Heart right ventricle (tissue), 16 donors: Measurements from ENCODE around the gene GPHN. TPM values are rescaled to one million over a fixed set of nuclear protein-coding genes. Genes with fewer than 3 reads are reported as not detected.

Experiments used
- ATAC-seq, 8 donors: fragments of 200-7000 bp; cut with Tn5 transposase; one replicate each; pipeline ENCODE4 v1.9.1; 2020; ENCODE audit warnings: mild to moderate bottlenecking in 8 of 8, moderate library complexity in 8 of 8, moderate number of reproducible peaks in 1 of 8
- DNase-seq, 2 donors: peaks; one replicate each; pipeline ENCODE4 v3.0.0-alpha.2; 2020
- H3K27ac ChIP-seq, 10 donors: fragments of 200-600 bp; sonication (generic) in 2 of 10; one replicate each; pipeline versions ENCODE4 v1.5.0 to v1.8.0; 2020 to 2022; ENCODE audit warnings: mild to moderate bottlenecking in 3 of 10
- H3K27me3 ChIP-seq, 7 donors: fragments of 200-600 bp; one replicate each; pipeline ENCODE4 v1.8.0; 2021 to 2022; ENCODE audit warnings: mild to moderate bottlenecking in 2 of 7
- H3K36me3 ChIP-seq, 9 donors: fragments of 200-600 bp; sonication (generic) in 1 of 9; one replicate each; pipeline versions ENCODE4 v1.5.0 to v1.8.0; 2020 to 2022; ENCODE audit warnings: mild to moderate bottlenecking in 2 of 9
- H3K4me1 ChIP-seq, 9 donors: fragments of 200-600 bp; sonication (generic) in 1 of 9; one replicate each; pipeline versions ENCODE4 v1.5.0 to v1.8.0; 2020 to 2022; ENCODE audit warnings: mild to moderate bottlenecking in 4 of 9
- H3K4me3 ChIP-seq, 10 donors: fragments of 200-600 bp; sonication (generic) in 2 of 10; one replicate each; pipeline versions ENCODE4 v1.5.0 to v1.8.0; 2020 to 2022; ENCODE audit warnings: mild to moderate bottlenecking in 7 of 10, moderate library complexity in 2 of 10
- H3K9me3 ChIP-seq, 11 donors: fragments of 200-600 bp in 10 of 11; sonication (generic) in 2 of 11; one replicate each; pipeline versions ENCODE4 v1.5.0 to v1.8.0; 2013 to 2022; ENCODE audit warnings: mild to moderate bottlenecking in 2 of 11, control low read depth in 1 of 11, moderate library complexity in 1 of 11
- CTCF ChIP-seq, 9 donors: fragments of 200-600 bp; sonication (generic) in 2 of 9; IDR thresholded peaks; one replicate each; pipeline versions ENCODE4 v1.5.0 to v1.8.0; 2021 to 2022; ENCODE audit warnings: antibody characterized with exemption in 9 of 9, mild to moderate bottlenecking in 5 of 9, moderate library complexity in 1 of 9
- WGBS, 2 donors: extraction: QIAGEN DNeasy Blood & Tissue Kit; methylation state at CpG; one replicate each; pipeline ENCODE4 v1.1.7; 2013; ENCODE audit warnings: inconsistent platforms in 1 of 2; 5-methylcytosine and 5-hydroxymethylcytosine counted together
- intact Hi-C, 10 donors: fragments of 100-400 bp; cut with DNase I; formaldehyde crosslinking; loops; one replicate each; pipeline versions ENCODE4 v1.11.1 to v1.14.2; 2022
- polyA plus RNA-seq, 2 donors: library from polyadenylated mRNA; stranded (reverse); fragments of 200-250 nt; gene quantifications; one replicate each; pipeline ENCODE4 v1.2.3, GENCODE V29; 2013
- total RNA-seq, 10 donors: library from RNA; stranded (reverse); fragmentation: NEBNext Ultra II Directional in 3 of 10; extraction: Animal tissue kit (Norgen Biotek cat#: 25700) in 3 of 10; gene quantifications; one replicate each; pipeline versions ENCODE4 v1.2.1 to v1.2.4, GENCODE V29; 2021 to 2023
- donor health status: Arrhythmogenic right ventricular cardiomyopathy.
- donor health status: ischemic (EF 13 %, LVEDD 7.1; RV severe dilation, severe dysfunction).
- donor health status: healthy with polysubstance abuse.
- donor health status: DM: no; HTN: yes; CAD: no.
- donor health status: DM: no; HTN: no; CAD: no.
- donor health status: ischemic (EF 25% LVEDD 6.9; RV normal size, moderate dysfunction).
- donor health status: ischemic (EF 25% LVEDD 5.7; RV mildly dilated, moderate dysfunction).
- donor health status: healthy.
- donor health status: DM: yes; HTN: yes; CAD: no.
- donor health status: Ischemic cardiomyopathy.
- donor health status: ischemic (EF 35%, LVEDD 5.7; RV mildly dilated, moderate dysfunction).
- donor health status: nonischemic (EF 11% LVEDD 7.7; RV severe dilation, severe dysfunction).
- donor health status: DM: yes; HTN: yes; CAD: no.
- donor health status: PGD.
- donor health status: ischemic (EF 29% LVEDD 5.4; RV normal size, mild dysfunction).
- donor health status: nonischemic (EF 23%, LVEDD 6.1; RV moderate dilation, normal function).

GPHN gene
- total and polyA plus RNA-seq, 12 donors = 12.2 to 48.0 (median 32.2) TPM

- H3K27ac ChIP-seq = no peak overlapping the region
- no peaks in the 10 kb centered on the region for H3K27me3 ChIP-seq
- H3K9me3 ChIP-seq = peaks cover 0 to 13% (median 0%) of the 10 kb centered on the region in 11 donors
- intact Hi-C loops = no loop called here
- no peak overlapping the region for H3K4me3 ChIP-seq
- no peaks in the 10 kb centered on the region for H3K4me1 ChIP-seq
- peaks cover 0 to 64% (median 2%) of the 10 kb centered on the region in 9 donors for H3K36me3 ChIP-seq
- no peak for DNase-seq
- 100% methylated on average over 1 of the region's 1 CpG for WGBS, 2 donors
- ATAC-seq = no peak
- TF ChIP-seq CTCF (IDR thresholded peaks at IDR 0.05) = peak in 2 of 9 donors; percentile 7 to 17
Observed at GRCh38 chr14:66923251-66923650, 415.3 kb downstream of the GPHN start.

- no peak for DNase-seq
- WGBS, 2 donors = 69% methylated on average over 4 of the region's 4 CpGs
- no peak overlapping the region for H3K4me3 ChIP-seq
- intact Hi-C loops = no loop called here
- no peak overlapping the region for H3K27ac ChIP-seq
- no peak for TF ChIP-seq CTCF (IDR thresholded peaks at IDR 0.05)
- ATAC-seq = no peak
- no peaks in the 10 kb centered on the region for H3K27me3 ChIP-seq
- peaks cover 0 to 89% (median 29%) of the 10 kb centered on the region in 9 donors for H3K36me3 ChIP-seq
- no peaks in the 10 kb centered on the region for H3K4me1 ChIP-seq
- peaks cover 0 to 59% (median 27%) of the 10 kb centered on the region in 11 donors for H3K9me3 ChIP-seq
Observed at GRCh38 chr14:66939409-66939808, 431.5 kb downstream of the GPHN start.

- 95 to 98% methylated on average over 5 of the region's 5 CpGs for WGBS, 2 donors
- H3K36me3 ChIP-seq = peaks cover 0 to 98% (median 32%) of the 10 kb centered on the region in 9 donors
Observed at GRCh38 chr14:66944872-66945271, 436.9 kb downstream of the GPHN start.

GRCh38 chr14:66955159-66955558 is 447.2 kb downstream of the GPHN start:
- TF ChIP-seq CTCF (IDR thresholded peaks at IDR 0.05) = no peak
- no peaks in the 10 kb centered on the region for H3K27me3 ChIP-seq
- DNase-seq = no peak
- peak overlapping the region in 1 of 10 donors; percentile 26 for H3K27ac ChIP-seq
- peaks cover 0 to 47% (median 4%) of the 10 kb centered on the region in 9 donors for H3K36me3 ChIP-seq
- ATAC-seq = no peak
- no peak overlapping the region for H3K4me3 ChIP-seq
- H3K4me1 ChIP-seq = peaks cover 0 to 3% (median 0%) of the 10 kb centered on the region in 9 donors
- H3K9me3 ChIP-seq = peaks cover 0 to 61% (median 16%) of the 10 kb centered on the region in 11 donors
- intact Hi-C loops = no loop called here
- WGBS, 2 donors = 86 to 93% methylated on average over 2 of the region's 2 CpGs

More at GRCh38 chr14:66944872-66945271, 436.9 kb downstream of the GPHN start:
- DNase-seq (no peak), ATAC-seq (no peak)
- Histone ChIP-seq H3K4me3 (no peak overlapping the region), H3K9me3 (peaks cover 0 to 87% (median 62%) of the 10 kb centered on the region in 11 donors), H3K27me3 (no peaks in the 10 kb centered on the region), H3K27ac (no peak overlapping the region), H3K4me1 (no peaks in the 10 kb centered on the region)
- TF ChIP-seq CTCF (IDR thresholded peaks at IDR 0.05) = no peak
- intact Hi-C loops = no loop called here
